Measurements from ENCODE around the gene ITPR1. TPM values are rescaled to one million over a fixed set of nuclear protein-coding genes. Genes with fewer than 3 reads are reported as not detected.
A peak's percentile ranks its signal among the peaks of the same experiment; 100 is the strongest.

ITPR1 gene
- total RNA-seq, 3 donors from 2014 or later = 10.7 to 80.2 (median 20.7) TPM

GRCh38 chr3:4835616-4836043 is 342.5 kb downstream of the ITPR1 start:
- ATAC-seq (peak; percentile 25), DNase-seq (no peak)
- Histone ChIP-seq H3K36me3 (ENCODE audit: low read depth) (no peaks in the 10 kb centered on the region), H3K4me1 (ENCODE audit: low read depth) (no peaks in the 10 kb centered on the region), H3K4me3 (no peak overlapping the region), H3K9me3 (no peaks in the 10 kb centered on the region)
- intact Hi-C loops (cut with DNase I, micrococcal nuclease) = no loop called here
- TF ChIP-seq CTCF (IDR thresholded peaks at IDR 0.05) = no peak

- no peaks in the 10 kb centered on the region for H3K36me3 ChIP-seq (ENCODE audit: low read depth)
- no peak for TF ChIP-seq CTCF (IDR thresholded peaks at IDR 0.05)
- H3K9me3 ChIP-seq = no peaks in the 10 kb centered on the region
- intact Hi-C loops (cut with DNase I, micrococcal nuclease) = no loop called here
- no peak for DNase-seq
- H3K4me1 ChIP-seq (ENCODE audit: low read depth) = no peaks in the 10 kb centered on the region
- H3K4me3 ChIP-seq = no peak overlapping the region
- ATAC-seq = no peak
These were observed 343.4 kb downstream of the ITPR1 start for GRCh38 chr3:4836516-4836915.

- no peak for TF ChIP-seq CTCF (IDR thresholded peaks at IDR 0.05)
- no peaks in the 10 kb centered on the region for H3K36me3 ChIP-seq (ENCODE audit: low read depth)
- intact Hi-C loops (cut with DNase I, micrococcal nuclease) = no loop called here
- DNase-seq = no peak
- no peaks in the 10 kb centered on the region for H3K9me3 ChIP-seq
- H3K4me1 ChIP-seq (ENCODE audit: low read depth) = no peaks in the 10 kb centered on the region
- ATAC-seq = no peak
- H3K4me3 ChIP-seq = no peak overlapping the region
These were observed 344.3 kb downstream of the ITPR1 start for GRCh38 chr3:4837374-4837930.

GRCh38 chr3:4838621-4839022 is 345.5 kb downstream of the ITPR1 start:
- H3K4me1 ChIP-seq (ENCODE audit: low read depth) = no peaks in the 10 kb centered on the region
- DNase-seq = no peak
- no peaks in the 10 kb centered on the region for H3K36me3 ChIP-seq (ENCODE audit: low read depth)
- no peak for TF ChIP-seq CTCF (IDR thresholded peaks at IDR 0.05)
- no peak overlapping the region for H3K4me3 ChIP-seq
- H3K9me3 ChIP-seq = no peaks in the 10 kb centered on the region
- intact Hi-C loops (cut with DNase I, micrococcal nuclease) = no loop called here
- no peak for ATAC-seq

GRCh38 chr3:4839278-4839677 is 346.1 kb downstream of the ITPR1 start:
- no peak for TF ChIP-seq CTCF (IDR thresholded peaks at IDR 0.05)
- intact Hi-C loops (cut with DNase I, micrococcal nuclease) = no loop called here
- no peaks in the 10 kb centered on the region for H3K4me1 ChIP-seq (ENCODE audit: low read depth)
- DNase-seq (no peak), ATAC-seq (no peak)
- no peaks in the 10 kb centered on the region for H3K36me3 ChIP-seq (ENCODE audit: low read depth)
- H3K9me3 ChIP-seq = no peaks in the 10 kb centered on the region
- no peak overlapping the region for H3K4me3 ChIP-seq

- Histone ChIP-seq H3K36me3 (ENCODE audit: low read depth) (no peaks in the 10 kb centered on the region), H3K4me1 (ENCODE audit: low read depth) (no peaks in the 10 kb centered on the region), H3K4me3 (no peak overlapping the region), H3K9me3 (no peaks in the 10 kb centered on the region)
- intact Hi-C loops (cut with DNase I, micrococcal nuclease) = no loop called here
- DNase-seq = no peak
- no peak for TF ChIP-seq CTCF (IDR thresholded peaks at IDR 0.05)
- ATAC-seq = no peak
These were observed 348.1 kb downstream of the ITPR1 start for GRCh38 chr3:4841225-4841624.
